GM19324 (cell line): ENCODE results near the gene ALDH1L1.
"Not testable (repeated sequence)": the region's sequence is repeated elsewhere in the genome, so short reads cannot be mapped to it uniquely, and the experiment has no call there.

Experiments used
- ATAC-seq: cut with Tn5 transposase; IDR thresholded peaks from one replicate; pipeline ENCODE4 v1.9.1; 2021; ENCODE audit warnings: mild to moderate bottlenecking, moderate library complexity; ENCODE audit not compliant: unreplicated experiment, low FRiP score

ALDH1L1 gene

DNA sequence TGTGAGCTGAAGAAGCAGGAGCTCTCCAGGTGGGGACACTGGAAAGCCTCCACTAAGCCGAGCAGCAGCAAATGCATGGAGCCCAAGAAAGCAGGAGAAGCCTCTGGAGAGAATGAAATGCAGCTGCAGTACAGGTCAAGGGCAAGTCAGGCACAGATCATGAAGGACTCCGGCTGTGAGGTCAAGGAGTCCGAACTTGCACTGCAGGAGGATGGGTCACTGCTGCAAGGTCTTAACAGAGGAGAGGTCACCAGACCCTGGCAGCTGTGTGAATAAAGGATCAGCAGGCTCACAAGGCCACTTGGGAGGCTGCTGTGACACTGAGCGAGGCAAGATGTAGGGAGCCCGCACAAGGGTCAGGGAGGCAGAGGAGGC, 71.7 kb downstream of the ALDH1L1 start:
- ATAC-seq = no peak

DNA sequence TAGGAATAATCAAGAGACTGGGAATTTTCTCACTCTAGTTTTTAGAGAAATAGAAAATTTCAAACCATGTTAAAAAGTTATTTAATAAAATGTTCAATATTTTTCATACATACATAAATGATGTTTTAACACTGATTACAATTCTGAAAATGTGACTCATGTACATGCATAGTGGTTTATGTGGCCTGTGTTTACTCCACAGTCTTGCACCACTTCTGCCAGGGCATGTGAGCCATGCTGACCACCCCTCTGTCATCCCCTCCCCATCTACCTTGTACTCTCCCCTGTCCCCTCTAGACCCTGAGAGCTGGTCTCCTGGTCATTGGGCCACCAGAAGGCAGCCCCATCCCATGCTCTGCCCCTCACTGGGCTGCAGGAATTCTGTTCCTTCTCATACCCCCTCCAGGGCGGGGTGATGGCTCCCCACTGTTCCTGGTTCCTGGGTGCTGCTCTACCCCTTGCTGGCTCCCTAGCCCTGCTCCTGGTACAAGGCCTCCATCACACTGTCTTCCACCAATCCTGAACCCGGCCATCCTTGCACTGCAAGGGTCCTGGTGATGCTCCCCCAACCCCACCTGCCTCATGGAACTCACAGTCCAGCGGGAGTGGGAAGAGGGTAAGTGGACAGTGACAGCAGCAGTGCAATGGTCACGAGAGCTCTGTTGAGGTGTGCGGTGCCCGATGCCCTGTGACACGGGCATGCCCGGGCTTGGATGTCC, 72.3 kb downstream of the ALDH1L1 start:
- ATAC-seq = no peak

DNA sequence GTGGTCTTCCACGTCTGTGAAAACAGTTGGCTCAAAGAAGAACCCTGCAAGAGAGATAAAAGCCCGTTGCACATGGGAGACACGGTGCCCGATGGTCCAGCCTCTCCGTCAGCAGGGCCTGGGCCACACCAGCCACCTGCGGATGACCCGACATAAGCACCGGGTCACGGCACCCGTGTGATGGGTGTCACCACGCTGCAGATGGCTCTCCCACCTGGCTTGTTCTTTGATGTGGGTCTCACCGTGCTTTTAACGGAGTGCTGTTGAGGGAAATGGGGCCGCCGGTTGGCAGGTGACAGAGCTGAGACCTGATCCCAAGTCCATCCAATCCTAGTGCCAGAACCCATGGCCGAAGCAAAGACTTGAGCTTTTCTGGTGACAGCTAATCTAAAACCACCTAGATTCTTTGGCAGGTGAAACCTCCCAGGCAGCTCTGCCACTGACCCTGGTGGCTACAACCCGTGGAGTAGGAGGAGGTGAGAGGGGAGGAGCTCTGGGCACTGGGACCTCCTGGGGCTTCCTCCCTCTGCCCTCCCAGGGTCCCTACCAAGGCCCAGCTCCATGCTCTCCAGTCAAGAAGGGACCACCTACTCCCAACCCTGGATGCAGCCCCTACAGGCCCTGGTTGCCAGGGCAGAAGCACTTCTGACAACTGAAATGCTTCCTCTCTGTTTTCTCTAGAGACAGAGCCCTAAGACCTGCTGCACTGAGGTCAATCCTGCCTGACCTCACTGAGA, 73.0 kb downstream of the ALDH1L1 start:
- no peak for ATAC-seq

DNA sequence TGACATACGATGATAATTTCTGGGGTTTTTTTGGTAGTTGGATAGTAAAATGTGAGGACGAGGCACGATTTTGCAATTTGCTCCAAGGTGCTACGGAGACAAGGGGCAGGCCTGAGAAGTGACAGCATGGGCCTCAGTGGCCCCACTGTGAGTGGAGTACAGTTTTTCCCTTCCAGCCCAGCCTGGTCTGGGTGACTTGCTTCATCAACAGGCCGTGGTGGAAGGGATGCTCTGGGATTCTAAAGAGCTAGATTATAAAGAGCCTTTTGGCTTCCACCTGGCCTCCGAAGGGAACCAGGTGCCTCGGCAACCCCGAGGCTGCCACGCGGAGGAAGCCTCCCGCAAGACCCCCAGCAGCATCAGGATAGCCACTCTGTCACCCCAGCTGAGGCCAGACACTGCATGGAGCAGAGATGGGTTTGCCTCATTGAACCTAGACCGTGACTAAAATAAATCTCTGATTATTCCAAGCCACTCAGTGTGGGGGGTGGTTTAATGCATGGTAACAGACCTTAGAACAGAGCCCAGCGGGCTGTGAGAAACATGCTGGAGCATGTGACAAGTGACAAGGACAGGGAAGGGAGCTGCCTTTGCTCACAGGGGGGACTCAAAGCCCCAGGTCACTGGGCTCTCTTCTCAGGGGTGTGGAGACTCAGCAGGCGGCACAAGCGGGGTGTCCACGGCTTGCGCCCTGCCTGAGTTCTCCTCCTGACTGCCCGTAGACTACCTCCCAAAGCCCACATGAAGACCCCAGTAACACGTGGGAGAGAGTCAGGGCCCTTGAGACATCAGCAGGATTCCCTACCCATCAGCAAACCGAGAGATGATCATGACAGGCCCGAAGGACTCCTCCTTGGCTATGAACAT, 73.8 kb downstream of the ALDH1L1 start:
- no peak for ATAC-seq

DNA sequence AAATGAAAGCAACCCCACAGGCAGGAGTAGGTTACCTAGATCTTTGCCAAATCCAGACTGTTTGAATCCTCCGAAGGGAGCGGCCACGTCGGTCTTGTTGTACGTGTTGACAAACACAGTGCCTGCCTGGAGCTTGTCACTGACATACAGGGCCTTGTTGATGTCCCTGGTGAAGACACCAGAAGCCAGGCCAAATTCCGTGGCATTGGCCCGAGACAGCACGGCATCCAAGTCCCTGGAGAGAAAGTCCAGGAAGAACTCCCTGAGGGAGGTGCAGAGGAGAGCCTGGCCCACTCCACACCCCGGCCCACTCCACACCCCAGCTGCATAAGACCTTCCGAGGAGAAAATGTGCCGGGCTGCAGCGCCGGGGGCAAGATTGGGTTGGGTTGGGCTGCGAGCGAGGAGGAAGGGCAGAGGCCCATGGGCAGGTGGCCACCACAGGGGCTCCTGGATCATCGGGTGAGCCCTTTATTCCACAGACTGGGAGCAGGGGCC, 74.6 kb downstream of the ALDH1L1 start:
- no peak for ATAC-seq

DNA sequence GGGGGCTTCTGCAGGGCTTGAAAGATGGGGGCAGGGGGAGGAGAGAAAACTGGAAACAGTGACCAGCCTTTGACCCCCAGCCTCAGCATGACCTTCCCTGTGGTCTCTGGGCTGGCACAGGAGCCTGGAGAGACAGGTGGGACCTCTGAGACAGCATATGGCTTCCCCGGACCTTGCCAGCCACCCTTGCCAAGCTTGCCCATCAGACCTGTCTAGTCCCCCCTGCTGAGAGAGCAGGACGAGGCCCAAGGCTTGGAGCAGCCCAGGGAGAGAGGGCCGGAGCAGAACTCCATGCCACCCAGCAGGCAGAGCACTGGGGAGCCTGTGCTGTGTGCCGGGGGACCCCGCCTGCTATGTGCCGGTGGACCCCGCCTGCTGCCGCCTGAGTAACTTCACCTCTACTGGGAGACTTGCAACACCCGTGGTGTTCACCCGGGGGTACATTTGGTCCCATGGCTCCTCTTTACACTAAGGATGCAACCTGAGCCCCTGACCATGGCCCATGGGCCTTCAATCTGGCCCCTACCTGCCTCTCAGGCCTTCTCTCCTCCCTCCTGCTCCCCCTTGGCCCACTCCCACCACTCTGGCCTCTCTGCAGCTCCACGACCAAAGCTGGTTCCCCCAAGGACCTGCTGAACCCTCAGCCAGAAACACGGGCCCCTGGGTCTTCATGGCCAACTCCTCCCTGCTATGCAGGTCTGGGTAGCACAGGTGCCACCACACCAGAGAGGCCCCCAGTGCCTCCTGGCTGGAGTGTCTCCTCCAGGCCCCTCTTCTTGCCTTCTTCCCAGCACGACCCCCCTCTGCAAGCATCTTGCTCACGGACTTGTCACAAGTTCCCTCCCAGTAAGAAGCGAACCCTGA, 75.4 kb downstream of the ALDH1L1 start:
- no peak for ATAC-seq

DNA sequence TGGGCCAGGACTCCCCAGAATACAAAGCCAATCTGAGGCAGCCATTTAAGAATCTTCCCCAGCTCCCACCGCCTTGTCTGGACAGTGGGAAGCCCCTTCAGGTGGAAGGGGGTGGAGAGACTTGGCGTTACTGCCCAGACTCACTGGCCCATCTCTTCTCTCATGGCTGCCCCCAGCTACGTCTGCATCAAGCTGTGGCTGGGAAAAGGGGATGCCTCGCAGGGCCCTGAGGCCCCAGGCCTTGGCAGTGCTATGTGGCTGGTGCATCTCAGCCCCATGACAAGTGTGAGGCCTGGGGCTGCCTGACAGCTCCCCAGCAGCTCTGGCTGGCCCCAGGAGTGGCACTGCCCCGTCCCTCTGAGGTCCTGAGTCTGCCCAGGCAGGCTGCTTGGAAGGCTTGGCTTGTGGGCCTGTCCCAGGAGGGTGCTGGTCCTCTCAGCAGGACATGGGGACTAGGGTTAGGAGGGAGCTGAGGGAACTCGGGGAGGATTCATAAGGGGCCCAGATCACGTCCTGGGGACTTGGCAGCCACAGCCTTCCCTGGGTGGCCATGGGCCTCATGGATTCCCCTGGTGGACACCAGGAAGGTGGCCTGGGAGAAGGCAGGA, 76.3 kb downstream of the ALDH1L1 start:
- no peak for ATAC-seq

DNA sequence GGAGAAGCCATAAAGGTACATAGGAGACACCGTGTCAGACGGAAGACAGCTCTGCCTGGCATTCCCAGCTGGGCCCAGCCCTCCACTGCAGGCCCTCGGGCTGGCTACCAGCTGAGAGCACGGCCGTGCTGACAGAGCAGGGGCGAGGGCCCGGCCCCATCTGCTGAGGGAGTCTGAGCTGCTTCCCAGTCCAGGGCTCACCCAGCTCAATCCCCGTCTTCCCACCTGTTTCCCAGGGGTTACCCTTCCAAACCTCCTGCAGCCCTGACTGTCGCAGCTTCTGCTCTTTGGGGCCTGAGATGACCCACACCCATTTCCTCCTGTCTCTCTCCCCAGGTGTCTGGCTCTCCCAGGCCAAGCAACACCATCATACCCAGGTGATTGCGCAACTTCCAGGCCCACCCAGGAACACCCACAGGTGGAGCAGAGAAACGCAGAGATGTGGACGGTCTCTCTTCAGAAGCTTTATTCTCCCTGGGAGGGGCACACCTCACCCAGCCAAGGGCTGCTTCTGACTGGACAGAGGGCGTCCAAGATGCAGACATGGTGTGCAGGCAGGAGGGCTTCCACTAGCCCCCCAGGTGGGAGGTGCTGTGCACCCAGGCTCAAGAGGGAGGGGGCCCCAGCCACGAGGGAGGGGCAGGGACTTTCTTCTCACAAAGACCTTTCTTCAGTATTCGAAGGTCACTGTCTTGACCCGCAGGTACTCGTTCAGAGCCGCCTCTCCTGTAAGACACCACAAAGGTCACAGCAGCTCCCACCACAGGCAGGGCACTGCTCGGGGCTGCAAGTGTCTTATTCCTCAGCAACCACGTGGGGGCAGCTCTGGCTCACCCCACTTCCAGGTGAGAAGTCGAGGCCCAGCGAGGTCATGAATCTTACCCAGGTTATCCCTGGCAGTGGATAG, 77.0 kb downstream of the ALDH1L1 start:
- ATAC-seq = no peak

DNA sequence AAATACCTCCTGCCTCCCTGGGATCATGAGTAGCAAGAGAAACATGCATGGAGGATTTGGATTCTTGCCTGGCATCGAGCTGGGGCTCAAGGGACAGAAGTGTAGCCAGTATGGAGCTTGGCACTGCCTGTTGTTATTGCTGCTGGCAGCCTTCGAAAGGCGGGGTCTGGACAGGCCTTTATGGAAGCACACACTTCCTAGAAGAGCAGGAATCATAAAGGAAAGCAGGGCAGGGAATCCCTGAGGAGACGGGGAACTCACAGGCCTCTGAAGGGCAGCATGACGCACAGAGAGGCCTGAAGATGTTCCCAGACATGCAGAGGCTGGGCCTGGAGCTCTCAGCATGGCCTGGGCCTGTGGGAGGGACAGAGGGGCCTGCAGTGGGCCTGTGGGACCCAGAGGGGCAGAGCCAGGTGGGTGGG, 77.8 kb downstream of the ALDH1L1 start:
- no peak for ATAC-seq

DNA sequence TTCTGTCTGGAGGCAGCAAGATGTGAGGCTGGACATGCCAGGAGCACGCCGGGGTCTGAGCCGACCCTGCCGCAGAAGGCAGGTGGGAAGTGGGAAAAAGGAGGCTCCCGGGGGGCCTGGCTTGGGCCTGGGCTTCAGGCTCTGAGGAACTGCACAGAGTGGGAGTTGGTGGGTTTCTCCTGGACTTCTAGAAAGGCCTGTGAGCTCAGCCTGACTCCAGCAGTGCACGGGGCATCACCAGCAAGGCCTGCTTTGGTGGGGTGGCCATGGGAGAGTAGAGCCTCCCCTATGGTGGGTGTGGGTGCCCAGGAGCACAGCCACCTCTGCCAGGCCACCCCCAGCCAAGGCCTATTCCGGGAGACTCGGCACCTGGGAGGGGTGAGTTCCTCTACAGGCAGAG, 78.4 kb downstream of the ALDH1L1 start:
- no peak for ATAC-seq

DNA sequence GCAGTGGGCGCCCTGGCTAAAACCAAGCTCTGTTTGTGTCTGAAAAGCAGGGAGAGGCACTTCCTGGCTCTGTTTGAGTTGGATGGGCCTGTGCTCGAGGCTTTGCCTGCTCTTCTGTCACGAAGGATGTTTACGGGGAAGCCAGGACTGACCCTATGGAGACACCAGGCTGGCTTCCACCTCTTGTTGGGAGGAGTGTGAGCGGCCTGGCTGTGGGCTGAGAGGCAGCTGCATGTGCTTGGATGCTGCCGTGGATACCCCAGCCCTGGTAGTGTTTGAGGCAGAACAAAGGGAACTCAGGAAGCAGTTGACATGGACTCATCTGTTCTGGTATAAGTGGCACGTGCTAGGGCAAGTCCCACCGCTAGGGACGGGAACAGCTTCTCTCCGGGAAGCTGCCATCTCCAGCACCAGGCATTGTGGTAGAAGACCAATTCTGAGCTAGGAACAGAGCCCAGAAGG, 78.8 kb downstream of the ALDH1L1 start:
- no peak for ATAC-seq

DNA sequence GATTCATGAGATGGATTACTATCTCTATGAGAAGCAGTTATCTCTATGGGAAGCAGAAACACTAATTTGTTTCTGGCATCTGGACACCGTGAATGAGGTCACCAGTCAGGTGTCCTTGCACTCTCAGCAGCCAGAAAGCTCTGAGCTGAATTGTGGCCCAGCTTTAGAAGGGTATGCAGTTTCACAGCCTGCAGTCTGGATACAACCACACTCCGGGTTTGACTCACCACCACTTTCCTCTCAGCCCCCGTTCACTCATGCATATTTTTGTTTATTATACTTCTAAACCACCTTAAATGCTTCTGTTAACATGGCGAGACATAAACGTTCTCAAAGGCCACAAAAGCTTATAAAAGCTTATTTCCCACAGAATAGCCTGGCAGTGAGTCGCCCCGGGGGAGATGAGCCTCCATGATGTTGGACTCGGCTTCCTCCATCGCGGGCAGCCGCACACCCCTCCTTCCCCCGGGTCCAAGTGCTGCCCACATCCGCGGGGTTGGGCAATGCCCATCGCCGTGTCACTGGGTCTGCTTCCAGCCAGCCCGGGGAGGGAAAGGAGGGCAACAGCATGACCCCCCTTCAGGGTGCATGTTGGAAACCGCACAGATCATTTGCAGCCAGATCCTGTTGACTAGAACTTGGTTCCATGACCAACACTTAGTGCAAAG, 79.6 kb downstream of the ALDH1L1 start:
- ATAC-seq = no peak

DNA sequence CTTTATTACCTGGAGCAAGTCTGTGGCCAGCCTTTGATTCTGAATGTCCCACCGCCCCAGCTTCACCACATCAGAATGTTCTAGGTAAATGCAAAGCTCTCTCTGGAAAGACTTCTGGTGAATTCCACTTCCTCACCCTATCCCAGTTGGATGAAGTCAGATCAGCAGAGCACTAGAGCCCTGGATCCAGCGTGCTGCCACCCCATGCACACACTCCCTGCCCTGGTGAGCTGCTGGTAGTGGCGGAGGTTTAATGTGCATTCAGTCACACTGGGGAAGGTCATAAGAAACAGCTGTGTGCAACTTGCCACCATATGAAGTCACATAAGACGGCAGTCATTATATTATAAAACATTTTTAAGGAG, 80.1 kb downstream of the ALDH1L1 start:
- no peak for ATAC-seq

DNA sequence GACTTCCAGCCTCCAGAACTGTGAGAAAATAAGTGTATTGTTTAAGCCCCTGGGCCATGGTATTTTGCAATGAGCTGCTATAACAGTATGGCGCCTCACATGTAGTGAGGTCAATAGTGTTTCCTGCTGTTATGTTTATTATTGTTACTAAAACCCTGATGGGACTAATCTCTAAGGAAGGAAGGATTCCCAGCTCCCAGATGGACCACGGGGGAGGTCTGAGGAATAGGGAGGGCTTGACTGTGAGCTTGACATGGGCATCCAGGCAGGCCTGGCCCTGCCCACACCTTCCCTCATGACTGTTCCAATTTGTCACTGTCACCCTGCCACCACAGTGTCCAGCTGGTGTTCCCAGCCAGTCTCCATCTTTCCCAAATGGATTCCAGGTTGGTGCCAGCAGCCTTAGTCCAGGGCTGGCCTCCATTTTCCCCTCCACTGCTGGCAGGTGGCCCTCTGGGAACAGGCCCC, 82.0 kb downstream of the ALDH1L1 start:
- ATAC-seq = no peak

DNA sequence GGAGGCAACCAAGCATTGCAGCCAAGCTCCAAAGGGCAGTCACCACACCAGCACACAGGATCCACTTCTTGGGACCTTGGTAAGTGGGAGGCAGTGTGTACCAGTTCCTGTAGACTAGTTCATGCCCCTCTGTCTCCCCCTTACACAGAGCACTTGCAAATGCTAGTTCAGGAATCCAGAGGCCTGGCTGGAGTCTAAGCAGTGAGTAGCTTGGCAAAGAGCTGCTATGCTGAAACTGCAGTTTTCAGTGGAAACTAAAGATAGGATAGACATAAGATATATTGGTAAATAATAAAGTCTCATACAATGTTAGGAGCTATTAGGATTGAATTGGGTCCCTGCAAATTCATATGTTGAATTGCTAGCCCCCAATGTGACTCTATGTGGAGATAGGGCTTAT, 82.6 kb downstream of the ALDH1L1 start:
- ATAC-seq = no peak

DNA sequence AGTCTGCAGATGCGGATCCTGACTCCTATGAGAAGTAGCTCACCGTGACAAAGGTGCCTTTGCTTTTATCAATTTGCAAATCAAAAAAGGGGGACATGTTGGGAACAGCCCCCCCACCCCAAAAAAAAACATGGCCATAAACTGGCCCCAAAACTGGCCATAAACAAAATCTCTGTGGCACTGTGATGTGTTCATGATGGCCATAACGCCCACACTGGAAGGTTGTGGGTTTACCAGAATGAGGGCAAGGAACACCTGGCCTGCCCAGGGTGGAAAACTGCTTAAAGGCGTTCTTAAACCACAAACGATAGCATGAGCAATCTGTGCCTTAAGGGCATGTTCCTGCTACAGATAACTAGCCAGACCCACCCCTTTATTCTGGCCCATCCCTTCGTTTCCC, 84.1 kb downstream of the ALDH1L1 start:
- not testable (repeated sequence) for ATAC-seq

DNA sequence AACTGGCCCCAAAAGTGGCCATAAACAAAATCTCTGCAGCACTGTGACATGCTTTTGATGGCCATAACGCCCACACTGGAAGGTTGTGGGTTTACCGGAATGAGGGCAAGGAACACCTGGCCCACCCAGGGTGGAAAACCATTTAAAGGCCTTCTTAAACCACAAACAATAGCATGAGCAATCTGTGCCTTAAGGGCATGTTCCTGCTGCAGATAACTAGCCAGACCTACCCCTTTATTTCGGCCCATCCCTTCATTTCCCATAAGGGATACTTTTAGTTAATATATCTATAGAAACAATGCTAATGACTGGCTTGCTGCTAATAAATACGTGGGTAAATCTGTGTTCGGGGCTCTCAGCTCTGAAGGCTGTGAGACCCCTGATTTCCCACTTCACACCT, 88.3 kb downstream of the ALDH1L1 start:
- ATAC-seq = not testable (repeated sequence)

DNA sequence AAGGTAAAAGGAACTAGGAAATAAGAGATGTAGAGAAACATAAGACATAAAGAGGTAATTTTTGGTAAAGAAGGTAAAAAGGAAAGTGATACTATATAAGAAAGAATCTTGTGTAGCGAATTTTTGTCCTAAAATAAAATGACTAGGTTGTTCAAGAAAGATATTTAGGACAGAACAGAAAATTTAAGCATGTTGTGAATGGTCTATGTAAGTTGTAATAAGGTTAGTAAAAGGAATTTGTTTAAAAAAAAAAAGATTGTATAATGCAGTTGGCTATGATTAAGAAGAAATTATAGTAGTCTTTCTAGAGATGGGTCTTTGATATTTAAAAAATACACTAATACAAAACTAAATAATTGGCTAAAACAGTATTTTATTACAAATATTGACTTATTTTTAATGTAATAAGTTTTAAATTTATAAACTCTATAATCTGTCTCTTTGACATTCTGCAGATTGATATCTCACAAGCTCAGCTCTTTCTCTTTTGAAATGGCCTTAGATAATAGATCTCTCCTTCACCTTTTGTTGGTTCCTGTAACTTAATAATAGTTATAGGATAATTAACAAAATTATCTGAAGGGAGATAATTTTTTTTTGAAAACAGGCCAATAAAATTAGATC, 92.7 kb downstream of the ALDH1L1 start:
- no peak for ATAC-seq
